ENCODE measurements around the gene RSPRY1.

RSPRY1 gene

GRCh38 chr16:57216968-57217367 is 30.8 kb downstream of the RSPRY1 start:
- H3K4me3 ChIP-seq (ENCODE audit: control insufficient read depth, low read depth, low read length): no peak overlapping the region
- TF ChIP-seq CTCF (conservative IDR thresholded peaks at IDR 0.05; ENCODE audit: control insufficient read depth, insufficient read depth, low read depth, low read length): no peak
- no peak for DNase-seq (ENCODE audit: low read depth)

DNA sequence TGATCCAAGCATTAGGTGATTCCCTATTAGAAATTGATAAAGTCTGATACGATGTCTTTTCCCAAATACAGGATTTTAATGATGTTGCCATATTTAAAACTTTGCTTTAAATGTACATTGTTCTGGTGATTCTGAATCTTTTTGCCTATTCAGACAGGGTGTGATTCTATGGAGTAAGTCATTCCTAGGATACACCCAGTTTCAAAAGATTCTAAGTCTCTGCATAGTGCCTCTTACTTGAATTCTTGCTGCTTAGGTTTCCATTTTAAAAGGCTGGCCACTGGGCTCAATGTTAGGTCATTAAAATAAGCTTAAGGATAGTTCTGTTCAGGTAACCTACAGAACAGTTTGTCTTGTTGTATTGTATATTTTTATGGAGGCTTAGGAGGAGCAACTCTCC is 36.9 kb downstream of the RSPRY1 start:
- H3K4me3 ChIP-seq (ENCODE audit: control insufficient read depth, low read depth, low read length): no peak overlapping the region
- DNase-seq (ENCODE audit: low read depth): no peak

GRCh38 chr16:57224651-57225335 is 38.7 kb downstream of the RSPRY1 start:
- no peak for DNase-seq (ENCODE audit: low read depth)
- TF ChIP-seq CTCF (conservative IDR thresholded peaks at IDR 0.05; ENCODE audit: control insufficient read depth, insufficient read depth, low read depth, low read length): no peak

More for the DNA sequence above, 36.9 kb downstream of the RSPRY1 start:
- TF ChIP-seq CTCF (conservative IDR thresholded peaks at IDR 0.05; ENCODE audit: control insufficient read depth, insufficient read depth, low read depth, low read length): no peak

GRCh38 chr16:57225978-57226377 is 39.8 kb downstream of the RSPRY1 start:
- no peak overlapping the region for H3K4me3 ChIP-seq (ENCODE audit: control insufficient read depth, low read depth, low read length)
- no peak for TF ChIP-seq CTCF (conservative IDR thresholded peaks at IDR 0.05; ENCODE audit: control insufficient read depth, insufficient read depth, low read depth, low read length)
- no peak for DNase-seq (ENCODE audit: low read depth)

More at GRCh38 chr16:57224651-57225335, 38.7 kb downstream of the RSPRY1 start:
- no peak overlapping the region for H3K4me3 ChIP-seq (ENCODE audit: control insufficient read depth, low read depth, low read length)

- H3K4me3 ChIP-seq (ENCODE audit: control insufficient read depth, low read depth, low read length): no peak overlapping the region
- TF ChIP-seq CTCF (conservative IDR thresholded peaks at IDR 0.05; ENCODE audit: control insufficient read depth, insufficient read depth, low read depth, low read length): no peak
- peak; percentile 41 for DNase-seq (ENCODE audit: low read depth)
Observed at GRCh38 chr16:57226701-57227621, 40.8 kb downstream of the RSPRY1 start.

DNA sequence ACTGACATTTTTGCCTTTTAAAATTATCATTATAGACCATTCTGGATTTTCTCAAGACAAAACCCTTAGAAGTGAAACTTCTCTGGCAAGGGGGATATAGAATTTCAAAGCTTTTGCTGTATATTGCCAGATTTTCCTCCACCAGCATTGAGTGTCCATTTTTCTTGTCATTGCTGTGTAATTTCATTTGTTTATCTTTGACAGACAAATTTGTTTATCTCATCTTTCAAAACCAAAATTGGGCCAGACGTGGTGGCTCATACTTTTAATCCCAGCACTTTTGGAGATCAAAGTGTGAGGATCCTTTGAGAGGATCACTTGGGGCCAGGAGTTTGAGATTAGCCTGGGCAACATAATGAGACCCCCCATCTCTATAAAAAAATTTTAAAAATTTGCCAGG is 43.0 kb downstream of the RSPRY1 start:
- H3K4me3 ChIP-seq (ENCODE audit: control insufficient read depth, low read depth, low read length): no peak overlapping the region
- no peak for DNase-seq (ENCODE audit: low read depth)
- no peak for TF ChIP-seq CTCF (conservative IDR thresholded peaks at IDR 0.05; ENCODE audit: control insufficient read depth, insufficient read depth, low read depth, low read length)

Measured in fibroblast of mammary gland (primary cell).